ENCODE data around the gene NFIL3.

GRCh38 chr9:91465420-91465819, 41.8 kb upstream of the NFIL3 start:
- TF ChIP-seq CTCF (conservative IDR thresholded peaks at IDR 0.05; ENCODE audit: low read depth, low read length): no peak
- TF ChIP-seq POLR2A (IDR thresholded peaks at IDR 0.05; ENCODE audit: low read depth, low read length): no peak
- no peak for TF ChIP-seq CEBPB (IDR thresholded peaks at IDR 0.05; ENCODE audit: low read depth, low read length)
- no peak for TF ChIP-seq RFX5 (IDR thresholded peaks at IDR 0.05; ENCODE audit: low read depth, low read length)
- TF ChIP-seq SMC3 (IDR thresholded peaks at IDR 0.05; ENCODE audit: low read depth, low read length): no peak
- TF ChIP-seq USF2 (IDR thresholded peaks at IDR 0.05; ENCODE audit: low read depth, low read length): no peak
- TF ChIP-seq MAFK (IDR thresholded peaks at IDR 0.05; ENCODE audit: low read depth, low read length): no peak
- TF ChIP-seq RCOR1 (IDR thresholded peaks at IDR 0.05; ENCODE audit: insufficient replicate concordance, low read length): no peak
- TF ChIP-seq CHD1 (IDR thresholded peaks at IDR 0.05; ENCODE audit: low read depth, low read length): no peak
- TF ChIP-seq NFE2L2 (IDR thresholded peaks at IDR 0.05; ENCODE audit: low read depth, low read length): no peak
